Omental fat pad (tissue), 4 donors: ENCODE data around the gene SLC9A9. TPM values are rescaled to one million over a fixed set of nuclear protein-coding genes. Genes with fewer than 3 reads are reported as not detected.
"Not testable (repeated sequence)": the region's sequence is repeated elsewhere in the genome, so short reads cannot be mapped to it uniquely, and the experiment has no call there.

ENCODE experiments used
- ATAC-seq: fragments of 150-250 bp; one replicate; pipeline ENCODE4 v1.9.1; 2016; ENCODE audit warnings: mild to moderate bottlenecking, moderate library complexity; ENCODE audit not compliant: low FRiP score
- DNase-seq: peaks from one replicate; pipeline ENCODE4 v3.0.0-alpha.2; 2019; ENCODE audit warnings: low spot score
- CTCF ChIP-seq, 3 donors: fragments of 450-650 bp; IDR thresholded peaks; one replicate each; pipeline ENCODE4 v1.5.1; 2016 to 2017; ENCODE audit warnings: antibody characterized with exemption in 3 of 3, mild to moderate bottlenecking in 3 of 3, moderate library complexity in 2 of 3
- total RNA-seq, 4 donors: library from RNA; depleted of rRNA; stranded (reverse); fragments of >200 nt; gene quantifications; one replicate each; pipeline ENCODE4 v1.1.0, GENCODE V29; 2016

Gene SLC9A9
- total RNA-seq, 4 donors from 2014 or later, result 15.5 to 39.6 (median 26.9) TPM

DNA sequence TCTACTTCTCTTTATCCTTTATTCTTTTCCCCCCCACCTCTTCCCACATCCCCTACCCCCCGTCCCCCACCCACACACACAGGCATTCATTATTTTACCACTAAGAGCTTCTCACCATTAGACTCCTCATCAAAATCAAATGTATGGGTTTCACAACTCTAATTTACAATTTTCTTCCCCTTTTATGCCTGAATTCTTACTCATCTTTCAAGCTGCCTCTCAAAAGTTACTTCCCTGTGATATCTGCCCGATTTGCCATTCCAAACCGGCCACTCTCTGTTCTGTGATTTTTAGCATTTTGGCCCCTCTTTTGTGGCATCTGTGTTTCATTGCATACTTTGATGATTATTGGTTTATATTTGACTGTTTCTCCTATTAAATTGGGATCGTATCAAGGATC lies 42.2 kb downstream of the SLC9A9 start:
- DNase-seq (no peak), ATAC-seq (no peak)
- no peak for TF ChIP-seq CTCF (IDR thresholded peaks at IDR 0.05)

- not testable (repeated sequence) for DNase-seq, ATAC-seq
These were observed 42.8 kb downstream of the SLC9A9 start for GRCh38 chr3:143805476-143805875.

- DNase-seq, ATAC-seq: not testable (repeated sequence)
These were observed 47.2 kb downstream of the SLC9A9 start for GRCh38 chr3:143801046-143801445.

DNA sequence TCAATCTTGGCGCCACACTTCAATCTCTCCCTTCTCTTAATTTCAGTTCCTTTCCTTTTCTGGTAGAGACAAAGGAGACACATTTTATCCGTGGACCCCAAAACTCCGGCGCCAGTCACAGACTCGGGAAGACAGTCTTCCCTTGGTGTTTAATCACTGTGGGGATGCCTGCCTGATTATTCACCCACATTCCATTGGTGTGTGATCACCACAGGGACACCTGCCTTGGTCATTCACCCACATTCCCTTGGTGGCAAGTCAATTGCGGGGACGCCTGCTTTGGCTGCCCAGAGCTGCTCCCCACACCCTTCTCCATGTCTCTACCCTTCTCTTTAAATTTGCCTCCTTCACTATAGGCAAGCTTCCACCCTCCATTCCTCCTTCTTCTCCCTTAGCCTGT lies 50.1 kb downstream of the SLC9A9 start:
- ATAC-seq, result not testable (repeated sequence)

DNA sequence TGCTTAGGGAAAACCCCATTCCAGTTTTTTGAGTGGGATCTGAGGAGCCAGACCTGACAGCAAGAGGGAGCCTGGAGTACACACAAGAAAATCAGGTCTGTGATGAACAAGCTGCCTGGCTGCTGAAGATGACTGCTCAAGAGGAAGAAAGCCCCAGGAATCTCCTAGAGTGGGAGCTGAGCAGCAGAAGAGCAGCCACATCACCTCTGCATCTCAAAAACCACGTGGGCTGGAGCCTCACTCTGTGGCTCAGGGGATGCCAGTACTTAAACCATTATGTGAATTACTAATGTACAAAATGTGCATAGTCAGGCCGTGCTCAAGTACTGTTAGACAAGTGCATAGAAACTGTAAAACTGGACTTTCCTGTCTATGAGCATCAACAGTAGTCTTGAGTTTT lies 52.4 kb downstream of the SLC9A9 start:
- no peak for ATAC-seq
- DNase-seq, result no peak
- no peak for TF ChIP-seq CTCF (IDR thresholded peaks at IDR 0.05)

More for the DNA sequence above, 50.1 kb downstream of the SLC9A9 start:
- not testable (repeated sequence) for DNase-seq

DNA sequence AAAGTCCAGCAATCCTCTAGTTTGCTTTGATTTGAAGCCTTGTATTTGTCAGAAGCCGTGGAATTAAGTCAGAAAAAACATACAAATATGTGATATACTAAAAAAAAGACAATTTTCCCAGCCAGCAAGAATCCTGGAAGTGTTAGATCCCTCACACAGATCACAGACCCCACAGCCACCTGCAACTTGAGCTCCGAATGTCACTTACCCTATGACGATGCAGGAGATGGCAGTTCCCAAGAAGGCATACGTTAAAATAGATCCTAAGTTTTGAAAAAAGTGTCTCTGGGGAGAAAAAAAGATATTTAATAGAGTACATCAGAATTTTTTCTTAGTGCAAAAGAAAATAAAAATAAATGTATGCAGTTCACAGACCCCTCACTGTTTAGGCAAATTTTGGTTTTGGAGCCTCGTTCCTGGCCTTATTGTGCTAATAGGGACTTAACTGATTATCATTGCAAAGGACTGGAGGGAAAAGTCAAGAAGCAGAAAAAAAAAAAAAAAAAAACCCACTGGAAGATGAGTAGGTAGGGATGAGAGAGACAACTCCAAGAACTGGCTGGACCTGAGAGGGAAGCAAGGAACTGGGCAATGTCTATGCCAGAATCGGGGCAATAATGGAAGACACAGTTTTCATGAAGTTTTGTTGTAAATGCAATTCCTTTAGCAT lies 53.3 kb downstream of the SLC9A9 start:
- DNase-seq (no peak), ATAC-seq (no peak)
- no peak for TF ChIP-seq CTCF (IDR thresholded peaks at IDR 0.05)

- TF ChIP-seq CTCF (IDR thresholded peaks at IDR 0.05), result no peak
- no peak for ATAC-seq
- no peak for DNase-seq
These were observed 54.3 kb downstream of the SLC9A9 start for GRCh38 chr3:143793971-143794370.

GRCh38 chr3:143791386-143791785 lies 56.9 kb downstream of the SLC9A9 start:
- DNase-seq (no peak), ATAC-seq (no peak)
- TF ChIP-seq CTCF (IDR thresholded peaks at IDR 0.05), result no peak
